HG02571 (cell line): ENCODE data around the gene PRKAB2.
"Not testable (repeated sequence)": the region's sequence is repeated elsewhere in the genome, so short reads cannot be mapped to it uniquely, and the experiment has no call there.

Experiments used
- ATAC-seq: cut with Tn5 transposase; IDR thresholded peaks from one replicate; pipeline ENCODE4 v1.9.1; 2021; ENCODE audit warnings: mild to moderate bottlenecking, moderate library complexity; ENCODE audit not compliant: unreplicated experiment

Gene PRKAB2

GRCh38 chr1:147177611-147178380, 5.5 kb upstream of the PRKAB2 start:
- ATAC-seq: no peak

GRCh38 chr1:147171399-147172167, 687 bp downstream of the PRKAB2 start:
- no peak for ATAC-seq

- no peak for ATAC-seq
These were observed 2.2 kb downstream of the PRKAB2 start for GRCh38 chr1:147169840-147170674.

- no peak for ATAC-seq
These were observed 3.1 kb downstream of the PRKAB2 start for GRCh38 chr1:147169171-147169570.

- ATAC-seq: no peak
These were observed 3.6 kb downstream of the PRKAB2 start for GRCh38 chr1:147168626-147169058.

- no peak for ATAC-seq
These were observed 4.9 kb downstream of the PRKAB2 start for GRCh38 chr1:147167365-147167764.

GRCh38 chr1:147163019-147163418, 9.3 kb downstream of the PRKAB2 start:
- ATAC-seq: no peak

- ATAC-seq: no peak
These were observed 10.2 kb downstream of the PRKAB2 start for GRCh38 chr1:147162093-147162492.

GRCh38 chr1:147157116-147157515, 15.2 kb downstream of the PRKAB2 start:
- ATAC-seq: not testable (repeated sequence)

- no peak for ATAC-seq
These were observed 15.6 kb downstream of the PRKAB2 start for GRCh38 chr1:147156642-147157041.

- no peak for ATAC-seq
These were observed 19.5 kb downstream of the PRKAB2 start for GRCh38 chr1:147152772-147153171.

- no peak for ATAC-seq
These were observed 21.0 kb downstream of the PRKAB2 start for GRCh38 chr1:147151244-147151643.

GRCh38 chr1:147142886-147143285, 29.4 kb downstream of the PRKAB2 start:
- no peak for ATAC-seq

- ATAC-seq: not testable (repeated sequence)
These were observed 41.5 kb downstream of the PRKAB2 start for GRCh38 chr1:147130721-147131120.

- no peak for ATAC-seq
These were observed 43.0 kb downstream of the PRKAB2 start for GRCh38 chr1:147129116-147129873.

- ATAC-seq: no peak
These were observed 48.0 kb downstream of the PRKAB2 start for GRCh38 chr1:147124266-147124665.

- no peak for ATAC-seq
These were observed 55.2 kb downstream of the PRKAB2 start for GRCh38 chr1:147117109-147117508.

GRCh38 chr1:147115496-147115895, 56.8 kb downstream of the PRKAB2 start:
- no peak for ATAC-seq

- ATAC-seq: not testable (repeated sequence)
These were observed 57.2 kb downstream of the PRKAB2 start for GRCh38 chr1:147115079-147115478.

GRCh38 chr1:147114353-147114752, 57.9 kb downstream of the PRKAB2 start:
- not testable (repeated sequence) for ATAC-seq
